Activated naive CD8-positive, alpha-beta T cell treated with anti-CD3 and anti-CD28 coated beads, Interleukin-2, amount 50 U/mL, for 16 hours (primary cell): Measurements from ENCODE around the gene GPM6B.

ENCODE experiments used
- DNase-seq: peaks from one replicate; pipeline ENCODE4 v3.0.0-alpha.2; 2020; ENCODE audit warnings: low read depth, low spot score

Gene GPM6B, protein sequence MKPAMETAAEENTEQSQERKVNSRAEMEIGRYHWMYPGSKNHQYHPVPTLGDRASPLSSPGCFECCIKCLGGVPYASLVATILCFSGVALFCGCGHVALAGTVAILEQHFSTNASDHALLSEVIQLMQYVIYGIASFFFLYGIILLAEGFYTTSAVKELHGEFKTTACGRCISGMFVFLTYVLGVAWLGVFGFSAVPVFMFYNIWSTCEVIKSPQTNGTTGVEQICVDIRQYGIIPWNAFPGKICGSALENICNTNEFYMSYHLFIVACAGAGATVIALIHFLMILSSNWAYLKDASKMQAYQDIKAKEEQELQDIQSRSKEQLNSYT

DNA sequence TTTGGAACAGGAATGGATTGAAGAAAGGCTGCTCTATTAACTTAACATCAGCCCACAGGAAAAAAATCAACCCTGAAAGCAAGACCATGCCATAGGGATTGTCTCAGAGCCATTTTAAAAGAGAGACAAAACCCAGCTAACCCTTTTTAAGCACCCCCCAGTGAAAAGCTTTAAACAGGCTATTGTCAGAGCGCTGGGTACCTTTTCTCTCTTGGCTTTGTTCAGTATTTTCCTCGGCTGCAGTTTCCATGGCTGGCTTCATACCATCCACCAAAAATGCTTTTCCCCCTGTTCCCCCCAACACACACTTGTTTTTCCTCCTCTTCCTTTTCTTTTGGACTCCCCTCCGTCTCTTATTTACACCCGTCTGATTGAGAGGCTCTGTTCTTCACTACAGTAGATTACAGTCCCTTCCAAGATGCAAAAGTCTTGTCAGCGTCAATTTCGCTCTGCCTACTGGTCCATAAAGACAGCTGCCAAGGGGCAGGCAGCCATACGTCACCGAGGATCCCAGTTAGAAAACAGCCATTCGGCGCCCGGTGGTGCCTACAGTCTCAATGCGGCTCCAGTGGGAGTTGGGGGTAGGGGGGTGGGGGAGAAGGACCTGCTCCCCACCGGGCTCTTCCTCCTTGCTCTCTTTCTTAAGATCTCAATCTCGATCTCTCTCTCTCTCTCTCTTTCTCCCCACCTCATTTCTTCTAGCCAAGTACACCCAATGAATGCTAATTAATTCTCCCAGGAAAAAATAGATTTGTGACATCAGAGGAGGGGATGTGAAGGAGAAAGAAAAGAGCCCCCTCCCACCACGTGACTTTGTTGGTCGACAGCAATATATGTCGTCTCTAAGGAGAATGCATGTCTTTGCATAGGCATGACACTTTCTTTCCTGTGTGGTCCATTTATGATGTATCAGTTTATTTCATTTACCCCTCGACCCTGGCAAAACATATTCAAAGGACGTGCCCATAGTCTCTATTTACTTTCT lies at the start of gene GPM6B:
TSS of gene GPM6B (minus strand) at position 451 of the 985 bp plus-strand sequence. CDS start at position 262, 189 bp downstream.
- no peak for DNase-seq

DNA sequence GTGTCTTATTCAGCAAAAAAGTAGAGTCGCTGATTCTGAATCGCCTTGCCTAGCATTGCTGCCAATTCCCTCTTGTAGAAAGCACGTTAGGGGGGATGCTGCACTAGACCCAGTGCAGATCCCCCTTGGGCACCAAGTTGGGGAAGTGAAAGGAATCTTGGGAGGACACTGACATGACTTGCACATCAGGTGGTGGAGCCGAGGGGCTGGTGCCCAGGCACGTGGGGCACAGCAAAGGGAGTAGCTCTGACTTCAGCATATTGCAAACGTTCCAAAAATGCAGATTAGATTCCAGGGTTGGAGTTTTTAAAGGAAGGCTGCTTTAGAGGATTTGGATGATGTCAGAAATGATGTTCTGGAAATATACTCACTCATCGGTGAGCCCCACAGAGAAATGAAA lies 47.4 kb upstream of the GPM6B start:
- no peak for DNase-seq

GRCh38 chrX:13863324-13863723 lies 46.4 kb upstream of the GPM6B start:
- DNase-seq, result no peak

DNA sequence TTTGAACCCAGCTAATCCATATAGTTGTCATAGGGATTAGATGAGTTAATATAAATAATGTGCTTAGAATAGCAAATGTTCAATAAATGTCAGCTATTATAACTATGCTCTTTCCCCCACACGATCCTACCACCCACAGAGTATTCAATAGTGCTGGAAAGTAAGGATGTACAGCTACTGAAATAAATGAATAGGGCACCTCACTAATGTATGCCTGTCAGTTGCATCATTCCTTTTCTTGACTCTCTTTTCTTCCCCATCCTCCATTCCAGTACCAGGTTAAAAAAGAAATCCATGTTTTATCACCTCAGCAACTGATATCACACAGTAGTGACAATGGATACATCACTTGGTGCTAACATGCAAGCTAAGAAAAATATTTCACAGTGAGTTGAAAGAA lies 42.8 kb upstream of the GPM6B start:
- no peak for DNase-seq

DNA sequence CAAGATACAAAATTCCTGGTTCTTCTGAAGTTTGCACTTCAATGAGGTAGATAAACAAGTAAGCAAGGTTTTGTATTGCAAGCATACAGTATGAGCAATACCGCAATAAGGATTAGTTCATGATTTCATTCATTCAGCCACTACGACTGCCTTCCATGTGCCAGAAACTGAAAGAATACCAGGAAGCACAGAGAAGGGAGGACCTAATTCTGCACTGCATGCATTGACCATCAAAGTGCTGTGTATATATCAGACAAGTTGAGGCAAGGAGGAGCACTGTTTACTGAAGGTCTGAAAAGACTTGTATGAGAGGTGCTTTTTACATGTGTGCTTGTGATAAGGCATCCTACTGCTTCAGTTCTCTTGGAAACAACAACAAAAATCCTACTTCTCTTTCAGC lies 40.9 kb upstream of the GPM6B start:
- DNase-seq, result no peak

- no peak for DNase-seq
Observed at GRCh38 chrX:13855689-13856450, 39.0 kb upstream of the GPM6B start.

- no peak for DNase-seq
Observed at GRCh38 chrX:13854003-13854402, 37.1 kb upstream of the GPM6B start.

DNA sequence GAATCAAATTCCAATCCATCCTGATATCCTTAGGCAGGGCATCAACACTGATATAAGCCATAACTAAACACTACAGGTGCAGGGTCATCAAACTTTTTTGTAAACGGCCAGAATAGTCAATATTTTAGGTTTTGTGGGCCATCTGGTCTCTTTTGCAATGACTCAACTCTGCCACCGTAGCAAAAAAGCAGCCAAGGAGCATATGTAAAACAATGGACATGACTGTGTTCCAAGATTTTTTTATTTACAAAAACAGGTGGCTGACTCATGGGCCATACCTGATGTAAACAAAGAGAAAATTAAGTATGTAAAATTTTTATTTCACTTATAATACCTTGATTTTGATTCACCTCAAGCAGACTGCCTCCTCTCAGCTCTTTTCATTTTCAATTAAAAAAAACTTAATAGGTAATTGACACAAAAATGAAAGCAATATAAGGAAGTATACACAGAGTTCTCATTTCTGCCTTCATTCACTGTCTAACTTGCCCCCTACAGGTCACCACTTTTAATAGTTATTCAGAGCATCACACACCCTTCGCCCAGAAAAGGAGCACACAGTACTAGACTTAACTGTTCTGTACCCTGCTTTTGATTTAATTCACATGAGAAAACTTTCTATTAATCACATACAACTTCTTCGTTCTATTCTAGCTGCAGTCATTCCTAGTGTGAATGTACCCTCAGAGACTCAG lies 35.3 kb upstream of the GPM6B start:
- DNase-seq, result no peak

DNA sequence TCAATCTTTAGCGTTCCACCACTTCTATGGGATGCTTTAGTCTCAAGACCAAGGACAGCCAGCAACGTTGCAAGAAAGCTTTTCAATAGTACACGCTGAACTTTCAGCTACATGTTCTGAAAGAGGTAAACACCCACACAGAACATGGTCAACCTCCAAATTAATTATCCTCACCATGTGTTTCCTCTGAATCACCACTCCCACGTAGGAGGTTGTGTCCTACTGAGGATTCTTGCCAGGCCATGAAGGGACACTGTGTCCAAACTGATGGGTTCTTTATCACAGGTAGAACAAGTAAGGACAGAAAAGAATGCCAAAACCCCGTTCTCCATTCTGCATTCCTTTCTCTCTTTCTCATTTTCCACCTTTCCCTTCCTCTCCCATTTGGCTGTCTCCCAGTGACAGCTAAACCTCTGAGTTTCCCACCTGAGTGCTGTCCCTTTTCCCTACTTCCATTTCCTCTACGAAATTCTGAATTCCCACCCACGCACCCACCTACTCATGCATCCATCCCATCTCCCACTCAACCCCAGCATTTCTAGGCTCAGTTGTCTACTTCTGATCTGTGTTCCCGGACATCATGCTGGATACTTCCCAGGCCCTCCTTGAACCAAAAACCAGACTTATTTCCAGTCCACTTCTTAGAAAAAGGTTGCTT lies 29.0 kb upstream of the GPM6B start:
- DNase-seq, result no peak

GRCh38 chrX:13843150-13843721 lies 26.3 kb upstream of the GPM6B start:
- no peak for DNase-seq

DNA sequence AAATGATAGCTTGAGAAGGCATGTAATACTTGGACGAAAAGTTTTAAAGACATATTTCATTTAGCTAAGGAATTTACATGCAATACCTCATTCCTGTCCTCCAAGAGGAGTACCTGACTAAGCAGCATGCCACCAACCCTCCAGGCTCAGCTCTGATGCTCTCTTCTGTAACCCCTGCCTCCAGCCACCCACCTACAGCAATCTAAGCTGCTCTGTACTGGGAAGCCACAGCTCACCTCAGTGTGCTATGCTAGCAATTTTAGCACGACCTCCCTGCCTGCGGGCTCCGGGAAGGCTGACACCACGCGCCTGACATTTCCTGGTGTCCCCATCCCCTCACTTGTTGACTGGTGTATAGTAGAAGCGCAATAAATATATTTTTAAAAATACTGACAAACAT lies 23.2 kb upstream of the GPM6B start:
- no peak for DNase-seq

GRCh38 chrX:13837290-13837745 lies 20.4 kb upstream of the GPM6B start:
- DNase-seq, result no peak

- no peak for DNase-seq
Observed at GRCh38 chrX:13836575-13836974, 19.7 kb upstream of the GPM6B start.

GRCh38 chrX:13835825-13836224 lies 18.9 kb upstream of the GPM6B start:
- no peak for DNase-seq

DNA sequence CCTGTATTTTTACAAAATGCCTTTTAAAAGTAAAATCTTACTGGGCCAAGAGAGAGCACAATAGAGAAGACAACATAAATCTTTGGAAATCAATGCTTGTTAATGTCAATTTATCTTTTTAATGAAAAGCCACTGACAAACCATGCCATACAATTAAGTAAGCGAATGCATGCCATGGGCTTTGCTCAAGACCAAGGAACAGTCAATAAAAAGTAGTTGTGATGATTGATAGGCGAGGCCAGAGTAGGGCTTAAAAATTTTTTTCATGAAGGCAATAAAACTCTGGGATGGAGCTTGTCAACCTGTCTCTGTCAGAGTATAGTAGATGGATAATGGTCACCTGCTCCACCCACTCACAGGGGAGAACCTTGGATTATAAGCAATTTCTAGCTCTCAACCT lies 17.5 kb upstream of the GPM6B start:
- no peak for DNase-seq

DNA sequence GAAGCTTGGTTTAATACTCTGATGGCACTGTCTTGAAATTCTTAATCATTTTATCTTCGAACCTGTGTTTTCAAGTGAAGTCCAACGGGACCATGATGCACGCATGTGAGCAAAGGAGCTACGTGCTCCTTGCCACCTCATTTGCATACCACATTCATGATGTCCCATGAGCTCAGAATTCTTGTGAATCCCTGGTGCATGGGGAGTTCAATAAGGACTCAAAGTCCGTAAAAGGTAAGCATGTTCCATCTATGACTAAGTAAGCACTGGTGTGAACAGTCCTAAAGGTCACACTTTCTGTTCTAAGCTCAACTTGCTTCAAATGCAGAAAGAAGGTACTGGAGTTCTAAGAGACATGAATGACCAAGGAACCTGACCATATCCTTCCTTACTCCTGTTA lies 13.1 kb upstream of the GPM6B start:
- DNase-seq, result no peak

GRCh38 chrX:13828392-13828791 lies 11.5 kb upstream of the GPM6B start:
- DNase-seq, result no peak

- no peak for DNase-seq
Observed at GRCh38 chrX:13827298-13828090, 10.6 kb upstream of the GPM6B start.

DNA sequence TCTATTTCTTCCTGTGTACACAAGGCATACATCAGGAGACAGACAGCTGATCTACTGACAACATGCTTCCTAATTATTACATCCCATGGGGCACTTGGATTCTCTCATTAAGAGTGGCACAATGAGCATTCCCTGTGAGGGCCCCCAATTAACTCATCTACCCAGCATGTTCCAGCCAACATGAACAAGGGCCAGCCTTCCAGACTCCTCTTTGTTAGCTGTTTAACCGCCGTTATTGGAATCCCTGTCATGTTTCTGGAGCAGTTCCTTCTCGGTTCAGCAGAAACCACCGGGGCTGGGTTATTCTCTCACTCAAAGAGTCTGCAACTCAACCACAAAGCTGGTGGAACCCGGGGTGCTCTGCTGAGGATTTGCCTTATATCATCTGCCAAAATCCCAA lies 9.9 kb upstream of the GPM6B start:
- no peak for DNase-seq
